HCT116 (cell line): Measurements from ENCODE around the gene ARHGAP28.
"Not testable (repeated sequence)": the region's sequence is repeated elsewhere in the genome, so short reads cannot be mapped to it uniquely, and the experiment has no call there.

Source experiments
- CEBPB ChIP-seq: IDR thresholded peaks from 2 replicates; pipeline ENCODE4 v1.6.1; 2012; ENCODE audit warnings: low read depth
- CTCF ChIP-seq, 3 experiments: fragments of 200-600 bp in 1 of 3; sonication (generic) in 1 of 3; IDR thresholded peaks in 2 of 3; conservative IDR thresholded peaks in 1 of 3; 2 replicates each; pipeline ENCODE4 v1.5.1; 2012 to 2017; ENCODE audit warnings: low read depth in 2 of 3, low read length in 2 of 3, antibody characterized with exemption in 1 of 3, borderline replicate concordance in 1 of 3, control low read depth in 1 of 3, mild to moderate bottlenecking in 1 of 3, mixed read lengths in 1 of 3, mixed run types in 1 of 3, moderate library complexity in 1 of 3; ENCODE audit not compliant: insufficient read depth in 1 of 3
- EGR1 ChIP-seq: IDR thresholded peaks from 2 replicates; pipeline ENCODE4 v1.6.1; 2012; ENCODE audit warnings: low read depth
- EZH2 ChIP-seq: fragments of 200-600 bp; sonication (generic); IDR thresholded peaks from 2 replicates; pipeline ENCODE4 v1.6.1; 2017; ENCODE audit warnings: antibody characterized with exemption, mixed run types
- EZH2phosphoT487 ChIP-seq: fragments of 200-600 bp; IDR thresholded peaks from 2 replicates; pipeline ENCODE4 v1.6.1; 2018; ENCODE audit warnings: antibody characterized with exemption, borderline replicate concordance
- FOSL1 ChIP-seq: IDR thresholded peaks from 2 replicates; pipeline ENCODE4 v1.6.1; 2012; ENCODE audit warnings: low read depth
- MAX ChIP-seq: IDR thresholded peaks from 2 replicates; pipeline ENCODE4 v1.6.1; 2012
- POLR2A ChIP-seq: IDR thresholded peaks from 2 replicates; pipeline ENCODE4 v1.7.0; 2011; ENCODE audit warnings: borderline replicate concordance; ENCODE audit not compliant: insufficient read depth, insufficient read length; ENCODE audit errors: extremely low read depth
- POLR2AphosphoS5 ChIP-seq: IDR thresholded peaks from 2 replicates; pipeline ENCODE4 v1.6.1; 2011; ENCODE audit warnings: mild to moderate bottlenecking, low read depth, low read length, moderate library complexity
- REST ChIP-seq: IDR thresholded peaks from 2 replicates; pipeline ENCODE4 v1.6.1; 2012; ENCODE audit warnings: low read depth
- YY1 ChIP-seq: IDR thresholded peaks from 2 replicates; pipeline ENCODE4 v1.6.1; 2011; ENCODE audit warnings: low read length, low read depth, moderate library complexity, mild to moderate bottlenecking; ENCODE audit not compliant: insufficient replicate concordance; ENCODE audit errors: extremely low read depth
- ZBTB33 ChIP-seq: IDR thresholded peaks from 2 replicates; pipeline ENCODE4 v1.6.1; 2011; ENCODE audit warnings: mild to moderate bottlenecking, low read length, moderate library complexity; ENCODE audit not compliant: insufficient replicate concordance; ENCODE audit errors: extremely low read depth
- ZNF274 ChIP-seq: fragments of 200-500 bp; sonication (Bioruptor generic); IDR thresholded peaks from 2 replicates; pipeline ENCODE4 v1.6.1; 2014; ENCODE audit warnings: mild to moderate bottlenecking, low read depth, low read length, inconsistent platforms

- not testable (repeated sequence) for TF ChIP-seq CEBPB; REST; MAX; CTCF (IDR thresholded peaks at IDR 0.05 in 2 of 3, conservative IDR thresholded peaks at IDR 0.05 in 1 of 3; ENCODE audit: borderline replicate concordance in 1 of 3, insufficient read depth in 1 of 3, low read depth in 2 of 3, low read length in 2 of 3); EZH2phosphoT487; EGR1; ZBTB33; ZNF274; EZH2; YY1; FOSL1; POLR2A; POLR2AphosphoS5
Observed at GRCh38 chr18:6800309-6800708, 70.8 kb downstream of the ARHGAP28 start.
